Neuronal stem cell (in vitro differentiated cells): ENCODE results near the gene PRDM15.

ENCODE experiments used
- DNase-seq: peaks from one replicate; pipeline ENCODE4 v3.0.0-alpha.2; 2013; ENCODE audit warnings: low spot score
- H2AFZ ChIP-seq: one replicate; pipeline ENCODE4 v1.6.1; 2013; ENCODE audit warnings: mild to moderate bottlenecking, low read length, inconsistent platforms
- H2AK5ac ChIP-seq: 2 replicates; pipeline ENCODE4 v1.6.1; 2013; ENCODE audit warnings: low read depth, mild to moderate bottlenecking, inconsistent platforms, low read length, moderate library complexity, mixed read lengths
- H2BK120ac ChIP-seq: 2 replicates; pipeline ENCODE4 v1.6.1; 2013; ENCODE audit warnings: low read depth, mild to moderate bottlenecking, inconsistent platforms, low read length, moderate library complexity, mixed read lengths
- H2BK12ac ChIP-seq: one replicate; pipeline ENCODE4 v1.6.1; 2013; ENCODE audit warnings: low read length, inconsistent platforms
- H2BK15ac ChIP-seq: 2 replicates; pipeline ENCODE4 v1.6.1; 2013; ENCODE audit warnings: mild to moderate bottlenecking, low read length, inconsistent platforms, mixed read lengths
- H2BK5ac ChIP-seq: one replicate; pipeline ENCODE4 v1.6.1; 2013; ENCODE audit warnings: inconsistent platforms, mild to moderate bottlenecking, low read length, moderate library complexity
- H3K14ac ChIP-seq: one replicate; pipeline ENCODE4 v1.6.1; 2013; ENCODE audit warnings: low read length, inconsistent platforms
- H3K18ac ChIP-seq: 2 replicates; pipeline ENCODE4 v1.6.1; 2013; ENCODE audit warnings: low read length, inconsistent platforms
- H3K23ac ChIP-seq: 2 replicates; pipeline ENCODE4 v1.6.1; 2013; ENCODE audit warnings: low read depth, mild to moderate bottlenecking, mixed read lengths, low read length, inconsistent platforms; ENCODE audit not compliant: poor library complexity
- H3K27ac ChIP-seq: replicated peaks from 3 replicates; pipeline ENCODE4 v1.5.1; 2013; ENCODE audit warnings: low read length, inconsistent platforms
- H3K27me3 ChIP-seq, 3 experiments: 2 replicates each; pipeline ENCODE4 v1.6.1; 2013; ENCODE audit warnings: low read length in 3 of 3, mild to moderate bottlenecking in 2 of 3, inconsistent platforms in 1 of 3, low read depth in 1 of 3, mixed read lengths in 1 of 3, moderate library complexity in 1 of 3; ENCODE audit not compliant: control insufficient read depth in 3 of 3, insufficient read depth in 3 of 3
- H3K36me3 ChIP-seq, 2 donors: replicated peaks in 1 of 2; 2 replicates each; pipeline ENCODE4 v1.6.1; 2013; ENCODE audit warnings: low read length in 2 of 2; ENCODE audit not compliant: control insufficient read depth in 2 of 2, insufficient read depth in 2 of 2
- H3K4ac ChIP-seq: 2 replicates; pipeline ENCODE4 v1.6.1; 2013; ENCODE audit warnings: inconsistent platforms, mild to moderate bottlenecking, low read length, moderate library complexity
- H3K4me1 ChIP-seq, 2 donors: 1 replicate in 1 of 2; 2 replicates in 1 of 2; pipeline ENCODE4 v1.6.1; 2013; ENCODE audit warnings: low read length in 2 of 2, low read depth in 1 of 2; ENCODE audit not compliant: control insufficient read depth in 2 of 2, insufficient read depth in 1 of 2
- H3K4me2 ChIP-seq: one replicate; pipeline ENCODE4 v1.6.1; 2013; ENCODE audit warnings: mild to moderate bottlenecking, low read length, inconsistent platforms; ENCODE audit not compliant: insufficient read depth, poor library complexity, severe bottlenecking
- H3K4me3 ChIP-seq, 2 donors: 2 replicates each; pipeline ENCODE4 v1.5.1; 2013; ENCODE audit warnings: low read length in 2 of 2, mild to moderate bottlenecking in 2 of 2, inconsistent platforms in 1 of 2, moderate library complexity in 1 of 2
- H3K79me1 ChIP-seq: one replicate; pipeline ENCODE4 v1.6.1; 2013; ENCODE audit warnings: low read depth, mild to moderate bottlenecking, inconsistent platforms, low read length, moderate library complexity
- H3K9ac ChIP-seq: one replicate; pipeline ENCODE4 v1.6.1; 2013; ENCODE audit warnings: mild to moderate bottlenecking, low read depth, low read length, inconsistent platforms; ENCODE audit not compliant: poor library complexity
- H3K9me3 ChIP-seq, 2 donors: replicated peaks in 1 of 2; 2 replicates each; pipeline versions ENCODE3 to v1.6.1; 2013; ENCODE audit warnings: low read length in 2 of 2, mild to moderate bottlenecking in 2 of 2, inconsistent platforms in 1 of 2, low read depth in 1 of 2, mixed read lengths in 1 of 2, moderate library complexity in 1 of 2; ENCODE audit not compliant: control insufficient read depth in 2 of 2, insufficient read depth in 1 of 2
- H4K8ac ChIP-seq: one replicate; pipeline ENCODE4 v1.6.1; 2013; ENCODE audit warnings: low read depth, mild to moderate bottlenecking, inconsistent platforms, low read length, moderate library complexity
- H4K91ac ChIP-seq: one replicate; pipeline ENCODE4 v1.6.1; 2013; ENCODE audit warnings: low read length, low read depth, mild to moderate bottlenecking, inconsistent platforms; ENCODE audit not compliant: poor library complexity
- WGBS, 2 donors: extraction: QIAGEN DNeasy Blood & Tissue Kit; methylation state at CpG; one replicate each; pipeline ENCODE4 v1.1.7; 2013; ENCODE audit warnings: missing lambda C conversion rate in 2 of 2, mixed read lengths in 1 of 2; ENCODE audit not compliant: insufficient read length in 2 of 2, insufficient replicate concordance in 1 of 2; ENCODE audit errors: extremely low coverage in 2 of 2; 5-methylcytosine and 5-hydroxymethylcytosine counted together

The PRDM15 gene

DNA sequence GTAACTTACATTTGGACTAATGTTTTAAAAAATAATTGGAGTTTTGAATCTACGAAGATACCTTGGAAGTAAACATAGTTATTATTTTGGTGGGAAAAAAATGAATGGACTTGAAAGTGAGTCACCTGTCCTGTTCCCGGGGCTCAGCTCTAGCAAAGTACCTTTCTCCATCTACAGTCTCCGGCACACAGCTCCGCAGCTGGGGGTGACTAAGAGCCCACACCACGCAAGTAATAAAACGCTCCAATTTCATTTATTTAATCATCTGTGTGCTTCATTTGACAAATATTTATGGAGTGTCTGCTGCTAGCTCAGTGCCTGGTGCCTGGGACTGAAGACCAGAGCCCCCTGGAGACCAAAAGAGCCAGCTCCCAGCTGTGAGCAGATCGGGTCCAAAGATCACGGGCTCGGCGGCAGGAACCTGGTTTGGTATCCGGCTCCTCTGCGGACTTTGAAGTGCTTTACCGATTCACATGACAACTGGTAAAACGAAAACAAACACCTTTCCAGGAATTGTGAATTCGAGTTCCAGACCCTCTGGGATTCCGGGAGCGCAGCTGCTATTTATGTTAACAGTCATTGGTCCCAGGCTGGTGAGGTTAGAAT is 110.6 kb downstream of the PRDM15 start:
- Histone ChIP-seq H4K8ac (no peak overlapping the region), H3K36me3 (no peaks in the 10 kb centered on the region), H2BK120ac (no peak overlapping the region), H3K79me1 (no peaks in the 10 kb centered on the region), H2BK12ac (no peak overlapping the region), H2AFZ (no peak overlapping the region), H3K14ac (no peak overlapping the region), H2AK5ac (no peak overlapping the region), H4K91ac (no peak overlapping the region), H3K4me3 (no peak overlapping the region), H3K4me2 (no peak overlapping the region), H3K9me3 (peaks cover 0 to 3% of the 10 kb centered on the region in 2 donors), H3K9ac (no peak overlapping the region), H2BK15ac (no peak overlapping the region), H3K18ac (no peak overlapping the region), H3K23ac (no peak overlapping the region), H3K4ac (no peak overlapping the region), H2BK5ac (no peak overlapping the region), H3K27me3 (peaks cover 24 to 99% (median 74%) of the 10 kb centered on the region in 3 experiments), H3K27ac (no peak overlapping the region), H3K4me1 (peaks cover 5 to 20% of the 10 kb centered on the region in 2 donors)
- WGBS, 2 donors = 100% methylated on average over 1 of the region's 17 CpGs; no CpG with 5 or more reads in 1 of the 2 donors
- no peak for DNase-seq

DNA sequence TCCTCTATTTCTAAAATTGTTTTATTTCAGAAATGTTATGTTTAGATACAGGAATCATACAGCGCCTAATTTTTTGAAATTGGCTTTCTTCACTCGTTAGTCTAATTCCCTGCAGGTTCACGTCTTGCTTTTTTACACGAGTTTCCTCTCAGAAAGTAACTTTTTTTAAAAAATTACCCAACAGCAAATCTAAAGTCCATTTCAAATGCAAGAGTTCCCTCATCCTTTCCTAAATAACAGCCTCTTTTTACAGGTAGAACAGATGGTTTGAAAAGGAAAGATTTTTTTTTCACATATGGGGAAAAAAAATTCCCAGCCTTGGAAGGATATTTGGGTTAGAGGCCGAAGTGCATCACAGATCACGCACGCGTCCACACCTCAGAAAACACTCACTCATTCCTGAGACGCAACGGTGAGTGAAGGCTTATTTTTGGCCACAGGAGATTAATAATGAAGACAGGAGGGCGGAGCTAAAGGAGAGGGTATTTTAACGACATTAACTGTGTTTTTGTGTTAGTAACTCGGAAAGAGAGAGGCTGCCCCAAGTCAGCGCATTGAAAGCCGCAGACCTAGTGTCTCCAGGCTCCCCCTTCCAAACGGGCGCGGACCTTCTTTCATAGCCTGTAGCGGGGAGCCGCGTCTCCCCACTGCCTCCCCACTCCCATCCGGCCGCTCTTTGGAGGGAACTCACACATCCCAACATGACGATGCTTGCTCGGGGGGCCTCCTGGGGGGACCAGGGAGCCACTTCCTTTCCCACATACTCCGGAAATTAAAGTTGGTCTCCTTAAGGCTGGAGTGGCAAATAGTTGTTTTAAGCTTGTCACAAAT is 111.3 kb downstream of the PRDM15 start:
- Histone ChIP-seq H3K14ac (no peak overlapping the region), H4K91ac (no peak overlapping the region), H2BK120ac (no peak overlapping the region), H3K18ac (no peak overlapping the region), H3K9ac (no peak overlapping the region), H3K27ac (no peak overlapping the region), H3K4me2 (no peak overlapping the region), H2AFZ (no peak overlapping the region), H2BK12ac (no peak overlapping the region), H3K4me1 (peaks cover 8 to 26% of the 10 kb centered on the region in 2 donors), H2AK5ac (no peak overlapping the region), H3K36me3 (no peaks in the 10 kb centered on the region), H3K27me3 (peaks cover 25 to 100% (median 81%) of the 10 kb centered on the region in 3 experiments), H3K79me1 (no peaks in the 10 kb centered on the region), H3K4me3 (no peak overlapping the region), H3K9me3 (peaks cover 0 to 3% of the 10 kb centered on the region in 2 donors), H4K8ac (no peak overlapping the region), H2BK15ac (no peak overlapping the region), H3K4ac (no peak overlapping the region), H3K23ac (no peak overlapping the region), H2BK5ac (no peak overlapping the region)
- DNase-seq = no peak
- no CpG with 5 or more reads among the region's 26 CpGs for WGBS, 2 donors

DNA sequence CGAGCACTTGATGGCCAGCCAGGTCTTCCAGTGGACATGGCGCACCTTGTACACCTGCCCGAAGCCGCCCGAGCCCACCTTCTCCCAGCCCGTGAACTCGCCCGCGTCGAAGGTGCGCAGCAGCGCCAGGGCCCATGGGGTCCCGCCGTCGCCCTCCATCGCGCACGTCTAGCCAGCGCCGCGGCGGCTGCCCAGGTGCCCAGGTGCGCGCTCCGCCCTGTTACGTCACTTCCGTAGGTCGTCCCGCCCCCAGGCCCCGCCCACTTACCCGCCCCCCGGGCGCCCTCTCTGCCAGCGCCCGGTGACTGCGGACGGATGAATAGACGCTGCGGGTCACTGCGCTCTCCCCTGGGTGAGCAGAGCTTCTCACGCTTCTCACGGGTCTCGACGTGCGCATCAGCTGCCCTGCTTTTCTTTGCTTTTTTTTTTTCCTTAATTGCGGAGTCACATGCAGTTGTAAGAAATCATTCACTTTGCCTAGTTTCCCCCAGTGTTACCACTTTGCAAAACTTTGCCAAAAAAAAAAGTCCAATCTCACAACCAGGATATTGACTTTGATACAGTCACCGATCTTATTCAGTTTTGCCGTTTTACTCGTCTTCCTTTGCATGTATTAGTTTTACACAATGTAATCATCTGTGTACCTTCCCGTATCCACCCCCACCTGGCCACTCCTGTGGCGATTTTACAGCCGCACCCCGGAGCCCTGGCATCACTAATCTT is 112.1 kb downstream of the PRDM15 start, which contains the start of gene RIPK4:
Gene RIPK4, minus strand, starts transcription at position 170 of the 723 bp plus-strand sequence. Its CDS starts 11 bp downstream, at position 159.
- peak within 1 kb of the TSS; percentile 23 for H2BK15ac ChIP-seq
- H3K18ac ChIP-seq = peak within 1 kb of the TSS; percentile 83
- no peak for DNase-seq
- no peaks in the 10 kb centered on the region for H3K36me3 ChIP-seq
- H2AFZ ChIP-seq = no peak within 1 kb of the TSS
- H2BK120ac ChIP-seq = no peak within 1 kb of the TSS
- no peak within 1 kb of the TSS for H3K9ac ChIP-seq
- H3K4me2 ChIP-seq = peak within 1 kb of the TSS; percentile 85
- H3K14ac ChIP-seq = peak within 1 kb of the TSS; percentile 23
- H3K4me3 ChIP-seq = peak within 1 kb of the TSS in 1 of 2 donors; percentile 89
- no peak within 1 kb of the TSS for H2BK12ac ChIP-seq
- H3K4ac ChIP-seq = no peak within 1 kb of the TSS
- H2AK5ac ChIP-seq = no peak within 1 kb of the TSS
- WGBS, 2 donors = no CpG with 5 or more reads among the region's 53 CpGs
- peaks cover 13 to 24% of the 10 kb centered on the region in 2 donors for H3K4me1 ChIP-seq
- H3K27me3 ChIP-seq = peaks cover 27 to 98% (median 84%) of the 10 kb centered on the region in 3 experiments
- no peak within 1 kb of the TSS for H3K27ac ChIP-seq
- H4K91ac ChIP-seq = no peak within 1 kb of the TSS
- no peaks in the 10 kb centered on the region for H3K79me1 ChIP-seq
- peaks cover 0 to 3% of the 10 kb centered on the region in 2 donors for H3K9me3 ChIP-seq
- no peak within 1 kb of the TSS for H2BK5ac ChIP-seq
- peak within 1 kb of the TSS; percentile 39 for H3K23ac ChIP-seq
- no peak within 1 kb of the TSS for H4K8ac ChIP-seq
